Activated CD8-positive, alpha-beta memory T cell treated with anti-CD3 and anti-CD28 coated beads for 36 hours (primary cell): ENCODE results near the gene NRF1. TPM values are rescaled to one million over a fixed set of nuclear protein-coding genes. Genes with fewer than 3 reads are reported as not detected.

Experiments
- CTCF ChIA-PET: fragments of 350-600 bp; sonication (Branson Sonifier 250); formaldehyde crosslinking; loops from one replicate; lab custom pipeline; 2021; ENCODE audit warnings: antibody characterized with exemption; lab: Charles Lee
- POLR2A ChIA-PET: fragments of 350-600 bp; sonication (Branson Sonifier 250); formaldehyde crosslinking; loops from one replicate; lab custom pipeline; 2021; ENCODE audit warnings: antibody characterized with exemption; lab: Charles Lee
- total RNA-seq, 2 experiments: library from RNA; stranded (reverse); gene quantifications; one replicate each; pipeline ENCODE4 v1.2.3, GENCODE V29; 2021

NRF1 gene
- total RNA-seq, 2 experiments from 2014 or later = 21.8 to 23.3 TPM

- POLR2A ChIA-PET = no interaction called here
Observed at GRCh38 chr7:129702761-129703338, 91.3 kb downstream of the NRF1 start.

GRCh38 chr7:129703751-129704150, 92.2 kb downstream of the NRF1 start:
- POLR2A ChIA-PET = interaction anchor here (0.7 kb wide), 1 partner anchor 28 kb away, joined by 10 read pairs; no protein-coding TSS in a partner anchor
- CTCF ChIA-PET = no interaction called here

More at GRCh38 chr7:129702761-129703338, 91.3 kb downstream of the NRF1 start:
- CTCF ChIA-PET = no interaction called here

GRCh38 chr7:129707910-129708499, 96.5 kb downstream of the NRF1 start:
- ChIA-PET POLR2A (no interaction called here), CTCF (no interaction called here)

GRCh38 chr7:129713544-129713943, 102.0 kb downstream of the NRF1 start:
- POLR2A ChIA-PET = no interaction called here
- CTCF ChIA-PET = no interaction called here

- CTCF ChIA-PET = no interaction called here
Observed at GRCh38 chr7:129714514-129715063, 103.1 kb downstream of the NRF1 start.

GRCh38 chr7:129719980-129720732, 108.6 kb downstream of the NRF1 start:
- ChIA-PET CTCF (interaction anchor here (1.4 kb wide), 1 partner anchor 21 kb away, joined by 3 read pairs; no protein-coding TSS in a partner anchor), POLR2A (no interaction called here)

More at GRCh38 chr7:129714514-129715063, 103.1 kb downstream of the NRF1 start:
- POLR2A ChIA-PET = no interaction called here

- ChIA-PET POLR2A (no interaction called here), CTCF (interaction anchor here (0.7 to 1.4 kb wide), 2 partner anchors 20 to 503 kb away, joined by 3 to 4 read pairs; no protein-coding TSS in a partner anchor)
Observed at GRCh38 chr7:129721068-129721467, 109.5 kb downstream of the NRF1 start.

DNA sequence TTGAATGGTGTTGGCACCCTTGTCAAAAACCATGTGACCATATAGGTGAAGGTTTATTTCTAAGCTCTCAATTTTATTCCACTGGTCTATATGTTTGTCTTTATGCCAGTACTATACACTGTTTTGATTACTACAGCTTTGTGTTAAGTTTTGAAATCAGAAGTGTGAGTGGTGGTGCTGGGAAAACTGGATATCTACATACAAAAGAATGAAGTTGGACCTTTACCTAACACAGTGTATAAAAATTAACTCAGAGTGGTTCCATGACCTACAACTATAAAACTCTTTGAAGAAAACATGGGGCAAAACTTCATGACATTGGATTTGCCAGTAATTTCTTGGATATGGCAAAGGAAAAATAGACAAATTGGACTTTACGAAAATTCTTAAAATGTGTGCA, 112.2 kb downstream of the NRF1 start:
- ChIA-PET POLR2A (no interaction called here), CTCF (no interaction called here)

- ChIA-PET CTCF (no interaction called here), POLR2A (no interaction called here)
Observed at GRCh38 chr7:129724796-129725195, 113.3 kb downstream of the NRF1 start.

DNA sequence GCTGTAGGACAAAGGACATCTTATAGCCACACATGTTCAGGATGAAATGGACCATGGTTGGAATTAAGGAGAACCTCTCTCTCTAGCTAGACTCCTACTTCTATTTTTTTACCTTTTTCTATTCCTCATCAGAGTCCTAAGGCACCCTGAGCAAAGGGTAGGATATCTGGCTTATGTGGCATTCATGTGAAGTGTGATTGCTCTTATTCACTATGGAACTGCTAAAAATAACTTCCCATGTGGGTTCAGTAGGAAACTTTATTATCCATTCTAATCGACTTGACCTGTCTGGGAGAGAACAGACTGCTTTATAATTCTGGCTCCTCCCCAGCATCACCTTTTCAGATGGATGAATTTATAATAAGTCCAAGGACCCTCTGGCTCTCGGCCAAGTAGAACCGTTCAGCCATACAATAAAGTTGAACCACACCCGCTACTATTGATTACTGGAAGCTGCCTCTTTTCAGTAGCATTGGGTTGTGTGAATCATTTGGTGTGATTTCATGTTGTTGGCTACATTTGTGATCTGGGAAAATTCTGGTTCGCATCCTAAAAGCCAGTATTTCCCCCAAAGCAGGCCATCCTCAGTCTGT, 117.5 kb downstream of the NRF1 start:
- ChIA-PET CTCF (no interaction called here), POLR2A (no interaction called here)

DNA sequence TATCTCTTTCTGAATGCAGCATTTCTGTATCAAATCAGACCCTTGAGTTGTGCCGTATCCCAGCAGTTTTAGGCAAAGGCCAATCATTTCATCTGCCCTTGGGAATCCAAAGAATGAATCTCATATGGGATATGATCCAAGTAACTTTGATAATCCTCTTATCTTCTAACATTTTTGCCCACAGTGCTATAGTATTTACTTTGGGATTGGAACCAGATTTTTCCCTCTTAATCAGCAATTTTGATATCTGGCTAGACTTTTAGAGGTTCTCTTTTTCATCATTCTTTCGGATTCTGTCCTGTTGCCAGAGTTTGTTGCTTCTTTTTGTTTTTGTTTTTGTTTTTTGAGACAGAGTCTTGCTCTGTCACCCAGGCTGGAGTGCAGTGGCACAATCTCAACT, 118.0 kb downstream of the NRF1 start:
- ChIA-PET POLR2A (no interaction called here), CTCF (no interaction called here)

GRCh38 chr7:129730159-129730558, 118.6 kb downstream of the NRF1 start:
- POLR2A ChIA-PET = no interaction called here
- CTCF ChIA-PET = no interaction called here

GRCh38 chr7:129734400-129734799, 122.9 kb downstream of the NRF1 start:
- ChIA-PET POLR2A (no interaction called here), CTCF (no interaction called here)

DNA sequence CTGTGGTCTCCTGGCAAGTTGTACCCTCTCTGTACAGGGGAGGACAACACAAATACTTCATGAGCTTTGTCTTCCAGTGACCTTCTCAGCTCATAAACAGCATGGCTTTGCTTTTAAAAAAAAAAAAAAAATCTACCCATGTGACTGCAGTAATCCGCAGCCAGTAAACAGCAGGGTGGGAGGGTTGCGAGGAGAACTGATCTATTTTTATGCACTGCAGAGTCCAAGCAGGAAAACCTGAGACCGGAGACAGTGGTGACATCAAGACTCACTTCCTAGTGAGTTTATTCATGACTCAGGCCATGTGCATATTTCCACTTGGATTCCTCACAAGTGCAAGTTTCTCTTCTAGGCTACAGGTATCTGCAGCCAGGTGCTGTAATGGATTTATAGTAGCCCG, 127.9 kb downstream of the NRF1 start:
- CTCF ChIA-PET = interaction anchor here (0.7 kb wide), 1 partner anchor 126 kb away, joined by 3 read pairs; no protein-coding TSS in a partner anchor
- POLR2A ChIA-PET = no interaction called here

DNA sequence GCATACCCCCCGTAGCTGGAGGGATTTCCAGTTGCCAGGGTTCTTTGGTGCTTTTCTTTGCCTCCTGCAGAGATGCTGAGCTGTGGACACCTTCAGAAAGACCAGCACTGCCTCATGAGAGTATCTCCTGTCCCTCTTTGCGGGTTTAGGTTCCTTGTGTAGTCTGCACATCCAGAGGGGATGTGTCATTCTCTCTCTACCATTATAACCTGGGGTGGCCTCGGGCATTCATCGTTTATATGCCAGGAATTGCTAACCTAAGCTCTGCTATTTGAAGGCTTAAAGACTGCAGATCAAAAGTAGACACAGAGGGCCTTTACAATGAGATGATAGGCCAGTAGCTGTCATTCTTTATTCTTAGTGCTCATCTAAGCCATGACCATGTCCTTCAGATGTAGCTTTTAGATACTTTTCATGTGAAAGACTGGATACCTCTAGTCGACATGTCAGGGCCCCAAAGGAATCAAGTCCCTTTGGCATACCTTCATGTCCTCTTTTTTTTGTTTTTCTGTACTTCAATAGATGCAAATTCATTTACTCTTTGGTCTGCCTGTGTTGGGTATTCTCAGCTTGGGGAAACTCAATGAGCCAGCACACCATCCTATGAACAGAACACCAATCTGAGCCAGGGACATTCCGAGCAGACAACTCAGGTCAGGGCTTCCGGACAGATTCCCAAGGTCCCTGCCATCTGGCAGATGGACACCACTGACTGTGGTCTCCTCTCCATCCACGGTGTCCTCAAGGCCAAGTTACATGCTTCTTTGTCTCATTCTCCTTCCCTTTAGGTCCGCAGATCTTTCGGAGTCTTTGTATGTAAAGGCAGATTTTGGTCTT, 129.3 kb downstream of the NRF1 start:
- CTCF ChIA-PET = interaction anchor here (0.8 kb wide), 1 partner anchor 20 kb away, joined by 3 read pairs; no protein-coding TSS in a partner anchor
- POLR2A ChIA-PET = no interaction called here

GRCh38 chr7:129741743-129742213, 130.3 kb downstream of the NRF1 start:
- POLR2A ChIA-PET = no interaction called here
- CTCF ChIA-PET = interaction anchor here (0.8 kb wide), 1 partner anchor 21 kb away, joined by 3 read pairs; no protein-coding TSS in a partner anchor

- ChIA-PET CTCF (no interaction called here), POLR2A (no interaction called here)
Observed at GRCh38 chr7:129742256-129742655, 130.7 kb downstream of the NRF1 start.

DNA sequence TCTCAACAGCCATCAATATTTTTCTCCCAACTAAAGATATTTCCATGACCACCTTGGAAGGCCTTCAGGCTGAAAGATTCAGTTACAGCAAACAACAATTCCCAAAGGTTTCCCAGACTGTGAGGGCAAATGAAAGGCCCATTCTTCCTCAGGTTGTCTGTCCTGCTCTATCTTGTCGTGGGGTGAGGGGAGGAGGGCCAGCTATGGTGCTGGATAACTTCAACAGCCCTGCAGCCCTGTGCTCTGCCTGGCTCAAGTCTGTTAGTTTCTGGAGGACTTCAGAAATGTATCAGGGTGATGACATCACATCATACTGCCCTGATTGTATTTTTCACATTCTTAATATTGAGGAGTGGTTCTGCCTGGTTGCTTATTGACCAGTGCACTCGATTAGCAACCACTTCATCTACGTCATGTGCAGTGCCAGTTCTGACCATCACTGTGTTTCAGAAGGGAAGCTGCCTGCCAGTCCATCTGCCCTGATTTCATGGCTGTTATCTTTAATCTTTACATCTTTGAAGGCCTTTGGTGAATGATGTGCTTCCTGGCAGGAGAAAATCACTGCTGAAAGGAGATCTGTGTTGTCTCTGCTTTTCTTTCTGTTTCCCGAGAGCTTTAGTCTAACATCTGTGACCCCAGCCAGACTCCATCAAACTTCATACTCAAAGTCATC, 135.5 kb downstream of the NRF1 start:
- CTCF ChIA-PET = no interaction called here

More for the DNA sequence above, 135.5 kb downstream of the NRF1 start:
- POLR2A ChIA-PET = interaction anchor here (1.2 kb wide), 1 partner anchor 9 kb away, joined by 3 read pairs; no protein-coding TSS in a partner anchor
